Lung (tissue), 12 donors: Measurements from ENCODE around the gene YJU2. TPM values are rescaled to one million over a fixed set of nuclear protein-coding genes. Genes with fewer than 3 reads are reported as not detected.
"Not testable (repeated sequence)": the region's sequence is repeated elsewhere in the genome, so short reads cannot be mapped to it uniquely, and the experiment has no call there.

Source experiments
- ATAC-seq: fragments of 200-7000 bp; cut with Tn5 transposase; one replicate; pipeline ENCODE4 v1.9.1; 2020; ENCODE audit warnings: moderate number of reproducible peaks; ENCODE audit not compliant: insufficient read depth, low FRiP score
- DNase-seq, 3 donors: peaks; one replicate each; pipeline ENCODE4 v3.0.0-alpha.2; 2013 to 2017
- H3K27ac ChIP-seq, 2 donors: one replicate each; pipeline ENCODE4 v1.5.1; 2013; ENCODE audit warnings: mild to moderate bottlenecking in 2 of 2, moderate library complexity in 2 of 2, control low read depth in 1 of 2, inconsistent platforms in 1 of 2, low read depth in 1 of 2, low read length in 1 of 2
- H3K27me3 ChIP-seq, 3 donors: one replicate each; pipeline ENCODE4 v1.5.1; 2013; ENCODE audit warnings: low read length in 2 of 3; ENCODE audit not compliant: control insufficient read depth in 3 of 3, insufficient read depth in 3 of 3
- H3K36me3 ChIP-seq, 4 donors: one replicate each; pipeline ENCODE4 v1.5.1; 2013; ENCODE audit warnings: low read length in 4 of 4, mild to moderate bottlenecking in 1 of 4, moderate library complexity in 1 of 4; ENCODE audit not compliant: control insufficient read depth in 4 of 4, insufficient read depth in 4 of 4
- H3K4me1 ChIP-seq, 5 donors: one replicate each; pipeline ENCODE4 v1.5.1; 2013; ENCODE audit warnings: low read length in 5 of 5, mild to moderate bottlenecking in 2 of 5, moderate library complexity in 1 of 5; ENCODE audit not compliant: control insufficient read depth in 5 of 5, insufficient read depth in 5 of 5
- H3K4me3 ChIP-seq: one replicate; pipeline ENCODE4 v1.5.1; 2013; ENCODE audit warnings: mild to moderate bottlenecking, control low read depth, moderate library complexity
- H3K9ac ChIP-seq, 2 donors: one replicate each; pipeline ENCODE4 v1.5.1; 2013; ENCODE audit warnings: low read length in 2 of 2, control low read depth in 1 of 2; ENCODE audit not compliant: insufficient read depth in 1 of 2
- H3K9me3 ChIP-seq, 4 donors: one replicate each; pipeline ENCODE4 v1.5.1; 2013; ENCODE audit warnings: low read length in 3 of 4, mild to moderate bottlenecking in 1 of 4, moderate library complexity in 1 of 4; ENCODE audit not compliant: control insufficient read depth in 4 of 4, insufficient read depth in 3 of 4
- WGBS, 2 donors: extraction: QIAGEN DNeasy Blood & Tissue Kit; methylation state at CpG; one replicate each; pipeline ENCODE4 v1.1.7; 2013; 5-methylcytosine and 5-hydroxymethylcytosine counted together
- polyA plus RNA-seq, 2 donors: library from polyadenylated mRNA; stranded (reverse); fragments of 200-250 nt; gene quantifications; one replicate each; pipeline ENCODE4 v1.2.1, GENCODE V29; 2013
- total RNA-seq, 2 donors: library from RNA; depleted of rRNA in 1 of 2; stranded (reverse); fragments of >200 nt in 1 of 2; gene quantifications; one replicate each; pipeline ENCODE4 v1.2.1, GENCODE V29; 2014 to 2021
- TF ChIP-seq, protein P1 (sequence below): IDR thresholded peaks from 2 replicates; pipeline ENCODE4 v1.5.1; 2012; ENCODE audit warnings: mild to moderate bottlenecking; ENCODE audit errors: control extremely low read depth, extremely low read depth
- donor health status: control.
- donor health status: control.
- donor health status: Bipolar disorder and iron deficiency.
- donor health status: healthy.
- donor health status: DM: yes; HTN: yes; CAD: no.

The YJU2 gene
- total and polyA plus RNA-seq, 4 donors, result 11.2 to 44.2 (median 26.5) TPM

GRCh38 chr19:4267901-4268815 is 21.3 kb downstream of the YJU2 start:
- DNase-seq (no peak), ATAC-seq (no peak)
- H3K4me3 ChIP-seq, result no peak overlapping the region
- TF ChIP-seq, protein P1, sequence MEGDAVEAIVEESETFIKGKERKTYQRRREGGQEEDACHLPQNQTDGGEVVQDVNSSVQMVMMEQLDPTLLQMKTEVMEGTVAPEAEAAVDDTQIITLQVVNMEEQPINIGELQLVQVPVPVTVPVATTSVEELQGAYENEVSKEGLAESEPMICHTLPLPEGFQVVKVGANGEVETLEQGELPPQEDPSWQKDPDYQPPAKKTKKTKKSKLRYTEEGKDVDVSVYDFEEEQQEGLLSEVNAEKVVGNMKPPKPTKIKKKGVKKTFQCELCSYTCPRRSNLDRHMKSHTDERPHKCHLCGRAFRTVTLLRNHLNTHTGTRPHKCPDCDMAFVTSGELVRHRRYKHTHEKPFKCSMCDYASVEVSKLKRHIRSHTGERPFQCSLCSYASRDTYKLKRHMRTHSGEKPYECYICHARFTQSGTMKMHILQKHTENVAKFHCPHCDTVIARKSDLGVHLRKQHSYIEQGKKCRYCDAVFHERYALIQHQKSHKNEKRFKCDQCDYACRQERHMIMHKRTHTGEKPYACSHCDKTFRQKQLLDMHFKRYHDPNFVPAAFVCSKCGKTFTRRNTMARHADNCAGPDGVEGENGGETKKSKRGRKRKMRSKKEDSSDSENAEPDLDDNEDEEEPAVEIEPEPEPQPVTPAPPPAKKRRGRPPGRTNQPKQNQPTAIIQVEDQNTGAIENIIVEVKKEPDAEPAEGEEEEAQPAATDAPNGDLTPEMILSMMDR, result no peak
- H3K9ac ChIP-seq, result no peak overlapping the region
- H3K27me3 ChIP-seq, result no peaks in the 10 kb centered on the region
- WGBS, 2 donors, result 90 to 94% methylated on average over 30 of the region's 30 CpGs
- no peak overlapping the region for H3K27ac ChIP-seq
- peaks cover 0 to 43% (median 15%) of the 10 kb centered on the region in 4 donors for H3K36me3 ChIP-seq
- no peaks in the 10 kb centered on the region for H3K4me1 ChIP-seq
- H3K9me3 ChIP-seq, result no peaks in the 10 kb centered on the region

- Histone ChIP-seq H3K27me3 (no peaks in the 10 kb centered on the region), H3K4me3 (no peak overlapping the region), H3K9me3 (no peaks in the 10 kb centered on the region), H3K27ac (no peak overlapping the region), H3K4me1 (no peaks in the 10 kb centered on the region), H3K36me3 (peaks cover 0 to 41% (median 15%) of the 10 kb centered on the region in 4 donors), H3K9ac (no peak overlapping the region)
- no peak for DNase-seq
- no peak for ATAC-seq
- WGBS, 2 donors, result 80 to 90% methylated on average over 13 of the region's 13 CpGs
- TF ChIP-seq, protein P1, result no peak
Measured at GRCh38 chr19:4268816-4269430, 22.0 kb downstream of the YJU2 start.

- 72 to 84% methylated on average over 10 of the region's 10 CpGs for WGBS, 2 donors
- no peak overlapping the region for H3K27ac ChIP-seq
- ATAC-seq (no peak), DNase-seq (no peak)
- peaks cover 0 to 1% (median 0%) of the 10 kb centered on the region in 3 donors for H3K27me3 ChIP-seq
- TF ChIP-seq, protein P1, result no peak
- no peak overlapping the region for H3K9ac ChIP-seq
- H3K36me3 ChIP-seq, result peaks cover 0 to 25% (median 5%) of the 10 kb centered on the region in 4 donors
- H3K4me3 ChIP-seq, result no peak overlapping the region
- H3K4me1 ChIP-seq, result peaks cover 0 to 3% (median 0%) of the 10 kb centered on the region in 5 donors
- no peaks in the 10 kb centered on the region for H3K9me3 ChIP-seq
Measured at GRCh38 chr19:4272894-4273293, 26.0 kb downstream of the YJU2 start.

DNA sequence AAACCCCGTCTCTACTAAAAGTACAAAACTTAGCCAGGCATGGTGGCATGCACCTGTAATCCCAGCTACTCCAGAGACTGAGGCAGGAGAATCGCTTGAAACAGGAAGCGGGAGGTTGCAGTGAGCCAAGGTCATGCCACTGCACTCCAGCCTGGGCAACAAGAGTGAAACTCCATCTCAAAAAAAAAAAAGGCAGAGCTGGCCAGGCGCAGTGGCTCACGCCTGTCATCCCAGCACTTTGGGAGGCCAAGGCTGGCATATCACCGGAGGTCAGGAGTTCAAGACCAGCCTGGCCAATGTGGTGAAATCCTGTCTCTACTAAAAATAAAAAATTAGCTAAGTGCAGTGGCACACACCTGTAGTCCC is 27.4 kb downstream of the YJU2 start:
- H3K9me3 ChIP-seq, H3K4me3 ChIP-seq, H3K9ac ChIP-seq, H3K27me3 ChIP-seq, H3K27ac ChIP-seq, ATAC-seq, H3K4me1 ChIP-seq, DNase-seq: not testable (repeated sequence)
- WGBS, 2 donors, result 89 to 90% methylated on average over 6 of the region's 6 CpGs
- H3K36me3 ChIP-seq, result peaks cover 0 to 12% (median 0%) of the 10 kb centered on the region in 4 donors
